HPDE6-E6E7 (cell line): ENCODE measurements around the gene RIC8B.
A peak's percentile ranks its signal among the peaks of the same experiment; 100 is the strongest.

Experiments used
- DNase-seq: peaks from one replicate; pipeline ENCODE4 v3.0.0; 2011; ENCODE audit warnings: missing footprints; ENCODE audit errors: extremely low spot score

RIC8B gene

GRCh38 chr12:106801830-106802533 lies 27.5 kb downstream of the RIC8B start:
- DNase-seq, result no peak

DNA sequence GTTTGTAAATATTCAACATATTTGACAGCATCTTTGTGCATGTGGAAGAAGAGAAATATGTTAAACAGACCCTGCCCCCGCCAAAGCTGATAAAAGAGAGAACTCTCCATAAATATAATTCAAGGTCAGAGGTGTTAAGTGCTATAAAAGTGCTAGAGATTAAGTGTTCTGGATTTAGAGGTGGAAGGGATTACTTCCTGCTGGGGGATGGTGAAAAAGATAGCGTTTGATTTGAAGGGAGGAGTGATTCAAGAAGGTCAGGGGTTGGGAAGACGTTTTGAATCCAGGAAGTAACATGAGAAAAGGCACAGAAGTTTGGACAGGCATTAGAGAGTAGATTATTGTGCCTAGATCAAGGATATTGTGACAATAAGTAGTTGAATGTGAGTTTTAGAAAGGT lies 30.2 kb downstream of the RIC8B start:
- no peak for DNase-seq

DNA sequence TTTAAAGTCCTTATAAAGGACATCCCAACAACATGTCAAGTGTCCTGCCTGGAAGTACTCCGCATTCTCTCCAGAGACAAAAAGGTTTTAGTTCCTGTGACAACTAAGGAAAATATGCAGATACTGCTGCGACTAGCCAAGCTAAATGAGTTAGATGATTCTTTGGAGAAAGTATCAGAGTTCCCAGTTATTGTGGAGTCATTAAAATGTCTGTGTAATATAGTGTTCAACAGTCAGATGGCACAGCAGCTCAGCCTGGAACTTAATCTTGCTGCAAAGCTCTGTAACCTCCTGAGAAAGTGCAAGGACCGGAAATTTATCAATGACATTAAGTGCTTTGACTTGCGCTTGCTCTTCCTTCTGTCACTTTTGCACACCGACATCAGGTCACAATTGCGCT lies 40.2 kb downstream of the RIC8B start:
- no peak for DNase-seq

GRCh38 chr12:106815741-106816140 lies 41.3 kb downstream of the RIC8B start:
- no peak for DNase-seq

DNA sequence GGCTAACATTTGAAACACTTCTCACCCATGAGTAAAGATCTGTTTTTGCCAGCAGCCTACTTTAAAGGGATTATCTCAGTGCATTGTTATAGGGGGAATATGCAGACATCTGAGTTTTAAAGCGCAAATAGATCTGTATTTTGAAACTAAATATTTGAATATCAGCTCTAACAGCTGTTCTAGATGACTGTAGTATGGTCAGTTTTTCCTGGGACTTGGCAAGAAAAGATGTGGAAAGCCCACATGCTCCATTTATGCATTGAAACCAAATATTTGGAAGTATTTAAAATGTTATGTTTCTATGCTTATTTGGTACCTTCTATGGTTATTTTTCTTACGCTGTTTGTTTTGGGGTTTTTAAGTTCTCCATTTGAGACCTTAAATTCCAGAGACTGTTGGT lies 41.7 kb downstream of the RIC8B start:
- DNase-seq, result no peak

GRCh38 chr12:106819991-106820390 lies 45.5 kb downstream of the RIC8B start:
- DNase-seq, result no peak

DNA sequence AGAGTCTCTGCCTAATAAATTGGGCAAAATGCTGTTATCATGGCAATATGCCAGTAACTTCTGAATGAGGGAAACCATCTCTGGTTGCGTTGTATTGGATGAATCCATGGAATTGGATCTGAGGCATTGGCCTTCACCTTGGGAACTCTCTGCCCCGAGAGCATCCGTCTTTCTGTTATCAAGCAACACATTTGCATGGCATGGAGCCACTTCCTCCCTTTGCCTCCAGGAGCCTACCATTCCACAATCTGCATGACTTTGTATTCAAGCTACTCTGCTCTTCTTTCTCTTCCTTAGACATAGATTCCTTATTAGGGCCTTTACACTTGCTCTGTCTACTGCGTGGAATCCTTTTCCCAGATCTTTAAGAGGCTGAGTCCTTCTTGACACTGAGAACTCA lies 57.2 kb downstream of the RIC8B start:
- DNase-seq, result no peak

DNA sequence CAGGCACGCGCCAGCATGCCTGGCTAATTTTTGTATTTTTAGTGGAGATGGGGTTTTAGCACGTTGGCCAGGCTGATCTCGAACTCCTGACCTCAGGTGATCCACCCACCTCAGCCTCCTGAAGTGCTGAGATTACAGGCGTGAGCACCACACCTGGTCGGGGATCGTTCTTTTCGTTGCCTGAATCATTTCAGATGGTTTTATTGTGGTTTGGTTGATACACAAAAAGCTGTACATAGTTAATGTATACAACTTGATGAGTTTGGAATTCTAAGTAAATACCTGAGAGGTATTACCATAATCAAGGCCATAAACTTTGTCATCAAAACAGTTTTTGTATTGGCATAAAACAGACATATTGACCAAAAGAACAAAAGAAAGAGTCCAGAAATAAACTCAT lies 63.3 kb downstream of the RIC8B start:
- no peak for DNase-seq

DNA sequence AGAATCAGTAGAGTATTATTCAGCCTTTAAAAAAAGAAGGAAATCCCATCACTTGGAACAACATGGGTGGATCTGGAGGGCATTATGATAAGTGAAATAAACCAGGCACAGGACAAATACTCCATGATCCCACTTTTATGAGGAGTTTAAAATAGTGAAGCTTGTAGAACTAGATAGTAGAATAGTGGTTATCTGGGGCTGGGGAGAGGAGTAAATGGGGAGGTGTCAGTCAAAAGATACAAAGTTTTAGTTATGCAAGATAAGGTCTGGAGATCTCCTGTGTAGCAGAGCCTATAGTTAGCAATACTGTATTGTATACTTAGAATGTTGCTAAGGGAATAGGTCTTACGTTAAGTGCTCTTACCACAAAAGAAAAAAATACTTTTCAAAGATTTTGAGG lies 64.9 kb downstream of the RIC8B start:
- DNase-seq, result no peak

DNA sequence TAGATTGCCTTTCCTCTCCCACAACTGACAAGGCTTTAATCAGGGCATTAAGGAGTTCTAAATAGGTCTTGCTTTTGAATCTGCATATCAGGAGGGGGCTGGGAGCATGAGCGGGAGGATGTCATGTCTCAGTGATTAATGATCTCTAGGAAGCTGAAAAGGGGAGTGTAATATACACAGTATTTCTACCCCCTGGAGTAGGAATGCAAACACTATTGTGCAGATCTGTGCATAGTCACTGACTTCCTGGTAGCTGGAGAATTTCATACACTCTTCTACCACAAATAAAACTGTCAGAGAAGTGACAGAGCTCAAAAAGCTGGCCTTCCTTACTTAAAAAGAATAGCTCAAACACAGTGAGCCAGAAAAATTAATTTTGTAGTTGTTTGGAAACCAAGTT lies 65.8 kb downstream of the RIC8B start:
- no peak for DNase-seq

DNA sequence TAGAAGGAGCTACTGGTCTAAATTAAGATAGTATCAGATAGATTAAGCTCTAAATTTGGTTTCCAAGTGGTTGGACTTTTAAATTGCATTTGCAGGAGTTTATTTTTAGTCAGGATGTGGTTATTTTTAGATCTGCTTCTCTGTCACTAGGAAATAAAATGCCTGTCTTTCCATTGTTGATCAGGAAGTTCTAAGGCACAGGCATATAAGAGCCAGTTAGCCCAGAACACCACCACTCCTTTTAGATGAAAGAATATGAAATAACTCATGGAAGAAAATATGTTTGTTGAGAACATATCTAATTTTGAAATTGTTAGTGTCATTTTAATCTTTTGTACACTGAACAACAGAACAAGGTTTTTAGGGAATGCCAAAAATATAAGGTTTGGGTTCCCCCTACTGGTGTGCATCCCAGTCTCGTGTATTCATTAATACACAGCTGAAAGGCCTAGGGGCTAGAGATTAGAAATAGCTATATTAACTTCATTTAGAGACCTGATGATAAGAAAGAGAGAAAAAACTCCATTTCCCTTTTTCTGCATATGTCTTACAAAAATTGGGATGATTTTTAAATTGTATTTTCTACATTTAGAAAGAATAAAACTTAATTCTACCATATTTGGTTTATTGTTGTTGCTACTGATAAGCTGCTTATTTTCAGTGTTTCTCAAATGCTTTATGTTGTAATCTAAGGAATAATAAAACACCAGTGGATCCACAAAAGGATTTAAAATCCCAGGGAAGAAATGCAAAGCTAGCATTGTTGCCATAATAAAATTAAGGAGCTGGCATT lies 67.2 kb downstream of the RIC8B start:
- peak; percentile 25 for DNase-seq

GRCh38 chr12:106845902-106846301 lies 71.4 kb downstream of the RIC8B start:
- no peak for DNase-seq

DNA sequence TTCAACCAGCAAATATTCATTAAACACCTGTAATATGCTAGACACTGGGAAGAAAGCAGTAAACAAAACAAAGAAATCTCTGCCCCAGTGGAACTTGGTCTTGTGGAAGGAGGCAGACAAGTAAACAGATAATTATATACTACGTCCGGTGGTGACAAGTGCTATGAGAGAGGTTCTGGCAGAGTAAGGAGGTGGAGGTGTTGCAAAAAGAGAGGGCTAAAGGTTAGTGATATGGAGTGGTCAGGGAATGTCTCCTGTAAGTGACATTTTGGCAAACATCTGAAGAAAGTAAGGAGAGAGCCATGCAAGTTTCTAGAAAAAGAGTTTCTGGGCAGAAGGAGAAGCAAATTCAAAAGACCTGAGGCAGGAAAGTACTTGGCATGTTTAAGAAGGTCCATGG lies 73.4 kb downstream of the RIC8B start:
- DNase-seq, result no peak

GRCh38 chr12:106851306-106851705 lies 76.8 kb downstream of the RIC8B start:
- no peak for DNase-seq

GRCh38 chr12:106854723-106855122 lies 80.2 kb downstream of the RIC8B start:
- DNase-seq, result no peak

GRCh38 chr12:106855221-106855758 lies 80.8 kb downstream of the RIC8B start:
- DNase-seq, result no peak

- DNase-seq, result no peak
These were observed 87.8 kb downstream of the RIC8B start for GRCh38 chr12:106861984-106862916.

- no peak for DNase-seq
These were observed 88.7 kb downstream of the RIC8B start for GRCh38 chr12:106863189-106863588.

GRCh38 chr12:106865683-106866082 lies 91.2 kb downstream of the RIC8B start:
- DNase-seq, result no peak

DNA sequence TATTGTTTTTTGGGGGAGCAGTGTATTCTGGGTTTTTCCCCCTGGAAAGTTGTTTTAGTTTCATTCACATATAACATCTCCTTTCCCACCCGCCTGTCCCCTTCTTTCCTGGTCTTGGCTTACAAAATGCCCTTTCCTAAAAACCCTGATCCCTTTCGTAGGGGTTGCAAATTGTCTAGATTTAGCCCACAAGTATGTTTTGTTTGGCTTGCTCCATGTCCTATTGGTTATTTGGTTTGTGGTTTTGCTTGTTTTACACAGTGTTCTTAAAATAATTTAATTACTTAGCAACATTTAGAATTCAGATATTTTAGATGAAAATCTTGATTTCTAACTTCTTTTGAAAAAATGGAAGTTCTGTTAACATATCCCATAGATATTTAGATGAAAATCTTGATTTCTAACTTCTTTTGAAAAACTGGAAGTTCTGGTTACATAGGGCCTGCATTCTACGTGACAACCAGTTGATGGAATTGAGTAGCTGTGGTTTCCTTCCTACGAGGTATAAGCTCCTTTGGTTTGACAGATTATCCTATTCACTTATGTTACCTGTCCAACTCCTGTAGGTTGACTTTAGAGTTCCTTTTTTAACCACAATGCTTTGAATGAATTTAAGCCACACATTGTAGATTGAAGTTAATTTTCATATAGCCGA lies 92.1 kb downstream of the RIC8B start:
- no peak for DNase-seq

GRCh38 chr12:106867651-106868050 lies 93.2 kb downstream of the RIC8B start:
- no peak for DNase-seq
